SH-SY5Y (cell line): ENCODE measurements around the gene SND1.

Experiments
- GATA2 ChIP-seq: IDR thresholded peaks from 2 replicates; pipeline ENCODE4 v1.6.1; 2011; ENCODE audit warnings: mild to moderate bottlenecking, low read depth, low read length
- GATA3 ChIP-seq: IDR thresholded peaks from 2 replicates; pipeline ENCODE4 v1.6.1; 2011; ENCODE audit warnings: low read depth, mild to moderate bottlenecking, low read length, moderate library complexity

The SND1 gene

GRCh38 chr7:127752829-127753228 is 100.8 kb downstream of the SND1 start:
- TF ChIP-seq GATA2: no peak
- TF ChIP-seq GATA3: no peak

GRCh38 chr7:127754457-127754856 is 102.5 kb downstream of the SND1 start:
- no peak for TF ChIP-seq GATA2
- TF ChIP-seq GATA3: no peak

GRCh38 chr7:127755521-127755920 is 103.5 kb downstream of the SND1 start:
- TF ChIP-seq GATA2: no peak
- no peak for TF ChIP-seq GATA3

- TF ChIP-seq GATA3 (no peak), GATA2 (no peak)
Measured at GRCh38 chr7:127755965-127756364, 104.0 kb downstream of the SND1 start.

- TF ChIP-seq GATA3 (no peak), GATA2 (no peak)
Measured at GRCh38 chr7:127758105-127758504, 106.1 kb downstream of the SND1 start.

- TF ChIP-seq GATA2: no peak
- no peak for TF ChIP-seq GATA3
Measured at GRCh38 chr7:127758845-127759244, 106.9 kb downstream of the SND1 start.

GRCh38 chr7:127759945-127760421 is 108.0 kb downstream of the SND1 start:
- TF ChIP-seq GATA3: no peak

GRCh38 chr7:127760436-127761031 is 108.5 kb downstream of the SND1 start:
- no peak for TF ChIP-seq GATA2
- no peak for TF ChIP-seq GATA3

- TF ChIP-seq GATA3: no peak
- TF ChIP-seq GATA2: no peak
Measured at GRCh38 chr7:127761196-127761595, 109.2 kb downstream of the SND1 start.

GRCh38 chr7:127764681-127765080 is 112.7 kb downstream of the SND1 start:
- TF ChIP-seq GATA3 (no peak), GATA2 (no peak)

GRCh38 chr7:127765150-127765549 is 113.2 kb downstream of the SND1 start:
- TF ChIP-seq GATA2 (no peak), GATA3 (no peak)

GRCh38 chr7:127766831-127767459 is 115.0 kb downstream of the SND1 start:
- TF ChIP-seq GATA2: no peak
- TF ChIP-seq GATA3: no peak

GRCh38 chr7:127768241-127768640 is 116.2 kb downstream of the SND1 start:
- TF ChIP-seq GATA3: no peak
- no peak for TF ChIP-seq GATA2

- TF ChIP-seq GATA3 (no peak), GATA2 (no peak)
Measured at GRCh38 chr7:127769137-127769536, 117.1 kb downstream of the SND1 start.

GRCh38 chr7:127769696-127770400 is 117.9 kb downstream of the SND1 start:
- TF ChIP-seq GATA2: no peak
- TF ChIP-seq GATA3: no peak

- TF ChIP-seq GATA2 (no peak), GATA3 (no peak)
Measured at GRCh38 chr7:127770885-127771284, 118.9 kb downstream of the SND1 start.

GRCh38 chr7:127771707-127772106 is 119.7 kb downstream of the SND1 start:
- TF ChIP-seq GATA2: no peak
- TF ChIP-seq GATA3: no peak
